ENCODE data around the gene BTBD7. TPM values are rescaled to one million over a fixed set of nuclear protein-coding genes. Genes with fewer than 3 reads are reported as not detected.

Gene BTBD7
- total and polyA plus RNA-seq, 2 experiments from 2014 or later, result 24.4 to 32.8 TPM

DNA sequence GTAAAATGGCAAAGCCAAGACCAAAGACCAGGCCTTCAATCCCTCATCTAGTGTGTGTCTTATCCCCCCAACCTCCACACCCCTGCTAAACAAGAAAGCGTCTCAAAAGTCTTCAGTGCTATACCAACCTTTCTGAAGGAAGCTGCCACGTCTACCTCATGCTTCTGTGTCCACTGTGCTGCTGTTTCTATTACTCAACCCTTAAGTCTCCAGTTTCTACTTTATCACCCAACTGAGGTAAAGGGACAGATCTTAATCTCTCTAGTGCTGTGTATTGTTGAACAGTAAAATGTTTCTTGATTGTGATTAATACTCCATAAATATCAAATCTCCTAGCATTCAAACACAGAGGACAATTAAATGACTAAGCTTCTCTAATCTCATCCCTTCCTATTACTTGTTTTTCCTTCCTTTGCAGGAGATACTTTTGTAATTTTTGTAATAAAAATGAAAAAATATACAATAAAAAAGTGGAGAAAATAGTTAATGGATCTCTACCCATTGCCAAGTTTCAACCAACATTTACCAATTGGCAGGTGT, 23.3 kb downstream of the BTBD7 start:
- H3K27me3 Mint-ChIP-seq (ENCODE audit: insufficient read depth, low read depth, poor library complexity), result peaks cover 3% of the 10 kb centered on the region
- peaks cover 25% of the 10 kb centered on the region for H3K4me1 Mint-ChIP-seq
- H3K9me3 Mint-ChIP-seq, result no peaks in the 10 kb centered on the region

More for the DNA sequence above, 23.3 kb downstream of the BTBD7 start:
- H3K27me3 ChIP-seq (ENCODE audit: insufficient read depth), result no peaks in the 10 kb centered on the region
- H3K27ac ChIP-seq (ENCODE audit: low read depth), result no peak overlapping the region
- no peaks in the 10 kb centered on the region for H3K9me2 ChIP-seq (ENCODE audit: insufficient read depth)
- H2AFZ ChIP-seq, result no peak overlapping the region
- no peaks in the 10 kb centered on the region for H3F3A ChIP-seq (replicated peaks; ENCODE audit: low read depth)
- no peak overlapping the region for H3K4me3 ChIP-seq
- peaks cover 29% of the 10 kb centered on the region for H4K20me1 ChIP-seq (replicated peaks; ENCODE audit: insufficient read depth)
- no peaks in the 10 kb centered on the region for H3K36me3 ChIP-seq (ENCODE audit: insufficient read depth)
- no peak overlapping the region for H3K4me3 Mint-ChIP-seq
- no peak for TF ChIP-seq POLR2AphosphoS5 (IDR thresholded peaks at IDR 0.05; ENCODE audit: low read depth)
- no peak for TF ChIP-seq EZH2 (IDR thresholded peaks at IDR 0.05; ENCODE audit: low read depth, unreplicated experiment)
- TF ChIP-seq JUNB (IDR thresholded peaks at IDR 0.05; ENCODE audit: unreplicated experiment), result no peak
- no peak for TF ChIP-seq STAT1 (IDR thresholded peaks at IDR 0.05; ENCODE audit: unreplicated experiment)
- TF ChIP-seq ZNF114 (CRISPR knock-in tag; IDR thresholded peaks at IDR 0.05), result no peak
- no peak for TF ChIP-seq CREB1 (CRISPR knock-in tag; IDR thresholded peaks at IDR 0.05; ENCODE audit: low read depth)
- no peak for TF ChIP-seq CTCF (conservative IDR thresholded peaks at IDR 0.05; ENCODE audit: low read depth in 2 of 2)
- TF ChIP-seq, protein P1, sequence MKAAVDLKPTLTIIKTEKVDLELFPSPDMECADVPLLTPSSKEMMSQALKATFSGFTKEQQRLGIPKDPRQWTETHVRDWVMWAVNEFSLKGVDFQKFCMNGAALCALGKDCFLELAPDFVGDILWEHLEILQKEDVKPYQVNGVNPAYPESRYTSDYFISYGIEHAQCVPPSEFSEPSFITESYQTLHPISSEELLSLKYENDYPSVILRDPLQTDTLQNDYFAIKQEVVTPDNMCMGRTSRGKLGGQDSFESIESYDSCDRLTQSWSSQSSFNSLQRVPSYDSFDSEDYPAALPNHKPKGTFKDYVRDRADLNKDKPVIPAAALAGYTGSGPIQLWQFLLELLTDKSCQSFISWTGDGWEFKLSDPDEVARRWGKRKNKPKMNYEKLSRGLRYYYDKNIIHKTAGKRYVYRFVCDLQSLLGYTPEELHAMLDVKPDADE (IDR thresholded peaks at IDR 0.05), result no peak
- TF ChIP-seq EZH2phosphoT487 (IDR thresholded peaks at IDR 0.05; ENCODE audit: unreplicated experiment), result no peak
- TF ChIP-seq NANOG (IDR thresholded peaks at IDR 0.05; ENCODE audit: borderline replicate concordance), result no peak
- TF ChIP-seq ZNF331 (CRISPR knock-in tag; IDR thresholded peaks at IDR 0.05; ENCODE audit: low read depth), result no peak
- TF ChIP-seq, protein P2, sequence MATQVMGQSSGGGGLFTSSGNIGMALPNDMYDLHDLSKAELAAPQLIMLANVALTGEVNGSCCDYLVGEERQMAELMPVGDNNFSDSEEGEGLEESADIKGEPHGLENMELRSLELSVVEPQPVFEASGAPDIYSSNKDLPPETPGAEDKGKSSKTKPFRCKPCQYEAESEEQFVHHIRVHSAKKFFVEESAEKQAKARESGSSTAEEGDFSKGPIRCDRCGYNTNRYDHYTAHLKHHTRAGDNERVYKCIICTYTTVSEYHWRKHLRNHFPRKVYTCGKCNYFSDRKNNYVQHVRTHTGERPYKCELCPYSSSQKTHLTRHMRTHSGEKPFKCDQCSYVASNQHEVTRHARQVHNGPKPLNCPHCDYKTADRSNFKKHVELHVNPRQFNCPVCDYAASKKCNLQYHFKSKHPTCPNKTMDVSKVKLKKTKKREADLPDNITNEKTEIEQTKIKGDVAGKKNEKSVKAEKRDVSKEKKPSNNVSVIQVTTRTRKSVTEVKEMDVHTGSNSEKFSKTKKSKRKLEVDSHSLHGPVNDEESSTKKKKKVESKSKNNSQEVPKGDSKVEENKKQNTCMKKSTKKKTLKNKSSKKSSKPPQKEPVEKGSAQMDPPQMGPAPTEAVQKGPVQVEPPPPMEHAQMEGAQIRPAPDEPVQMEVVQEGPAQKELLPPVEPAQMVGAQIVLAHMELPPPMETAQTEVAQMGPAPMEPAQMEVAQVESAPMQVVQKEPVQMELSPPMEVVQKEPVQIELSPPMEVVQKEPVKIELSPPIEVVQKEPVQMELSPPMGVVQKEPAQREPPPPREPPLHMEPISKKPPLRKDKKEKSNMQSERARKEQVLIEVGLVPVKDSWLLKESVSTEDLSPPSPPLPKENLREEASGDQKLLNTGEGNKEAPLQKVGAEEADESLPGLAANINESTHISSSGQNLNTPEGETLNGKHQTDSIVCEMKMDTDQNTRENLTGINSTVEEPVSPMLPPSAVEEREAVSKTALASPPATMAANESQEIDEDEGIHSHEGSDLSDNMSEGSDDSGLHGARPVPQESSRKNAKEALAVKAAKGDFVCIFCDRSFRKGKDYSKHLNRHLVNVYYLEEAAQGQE (IDR thresholded peaks at IDR 0.05; ENCODE audit: unreplicated experiment), result no peak
- TF ChIP-seq, protein P3, sequence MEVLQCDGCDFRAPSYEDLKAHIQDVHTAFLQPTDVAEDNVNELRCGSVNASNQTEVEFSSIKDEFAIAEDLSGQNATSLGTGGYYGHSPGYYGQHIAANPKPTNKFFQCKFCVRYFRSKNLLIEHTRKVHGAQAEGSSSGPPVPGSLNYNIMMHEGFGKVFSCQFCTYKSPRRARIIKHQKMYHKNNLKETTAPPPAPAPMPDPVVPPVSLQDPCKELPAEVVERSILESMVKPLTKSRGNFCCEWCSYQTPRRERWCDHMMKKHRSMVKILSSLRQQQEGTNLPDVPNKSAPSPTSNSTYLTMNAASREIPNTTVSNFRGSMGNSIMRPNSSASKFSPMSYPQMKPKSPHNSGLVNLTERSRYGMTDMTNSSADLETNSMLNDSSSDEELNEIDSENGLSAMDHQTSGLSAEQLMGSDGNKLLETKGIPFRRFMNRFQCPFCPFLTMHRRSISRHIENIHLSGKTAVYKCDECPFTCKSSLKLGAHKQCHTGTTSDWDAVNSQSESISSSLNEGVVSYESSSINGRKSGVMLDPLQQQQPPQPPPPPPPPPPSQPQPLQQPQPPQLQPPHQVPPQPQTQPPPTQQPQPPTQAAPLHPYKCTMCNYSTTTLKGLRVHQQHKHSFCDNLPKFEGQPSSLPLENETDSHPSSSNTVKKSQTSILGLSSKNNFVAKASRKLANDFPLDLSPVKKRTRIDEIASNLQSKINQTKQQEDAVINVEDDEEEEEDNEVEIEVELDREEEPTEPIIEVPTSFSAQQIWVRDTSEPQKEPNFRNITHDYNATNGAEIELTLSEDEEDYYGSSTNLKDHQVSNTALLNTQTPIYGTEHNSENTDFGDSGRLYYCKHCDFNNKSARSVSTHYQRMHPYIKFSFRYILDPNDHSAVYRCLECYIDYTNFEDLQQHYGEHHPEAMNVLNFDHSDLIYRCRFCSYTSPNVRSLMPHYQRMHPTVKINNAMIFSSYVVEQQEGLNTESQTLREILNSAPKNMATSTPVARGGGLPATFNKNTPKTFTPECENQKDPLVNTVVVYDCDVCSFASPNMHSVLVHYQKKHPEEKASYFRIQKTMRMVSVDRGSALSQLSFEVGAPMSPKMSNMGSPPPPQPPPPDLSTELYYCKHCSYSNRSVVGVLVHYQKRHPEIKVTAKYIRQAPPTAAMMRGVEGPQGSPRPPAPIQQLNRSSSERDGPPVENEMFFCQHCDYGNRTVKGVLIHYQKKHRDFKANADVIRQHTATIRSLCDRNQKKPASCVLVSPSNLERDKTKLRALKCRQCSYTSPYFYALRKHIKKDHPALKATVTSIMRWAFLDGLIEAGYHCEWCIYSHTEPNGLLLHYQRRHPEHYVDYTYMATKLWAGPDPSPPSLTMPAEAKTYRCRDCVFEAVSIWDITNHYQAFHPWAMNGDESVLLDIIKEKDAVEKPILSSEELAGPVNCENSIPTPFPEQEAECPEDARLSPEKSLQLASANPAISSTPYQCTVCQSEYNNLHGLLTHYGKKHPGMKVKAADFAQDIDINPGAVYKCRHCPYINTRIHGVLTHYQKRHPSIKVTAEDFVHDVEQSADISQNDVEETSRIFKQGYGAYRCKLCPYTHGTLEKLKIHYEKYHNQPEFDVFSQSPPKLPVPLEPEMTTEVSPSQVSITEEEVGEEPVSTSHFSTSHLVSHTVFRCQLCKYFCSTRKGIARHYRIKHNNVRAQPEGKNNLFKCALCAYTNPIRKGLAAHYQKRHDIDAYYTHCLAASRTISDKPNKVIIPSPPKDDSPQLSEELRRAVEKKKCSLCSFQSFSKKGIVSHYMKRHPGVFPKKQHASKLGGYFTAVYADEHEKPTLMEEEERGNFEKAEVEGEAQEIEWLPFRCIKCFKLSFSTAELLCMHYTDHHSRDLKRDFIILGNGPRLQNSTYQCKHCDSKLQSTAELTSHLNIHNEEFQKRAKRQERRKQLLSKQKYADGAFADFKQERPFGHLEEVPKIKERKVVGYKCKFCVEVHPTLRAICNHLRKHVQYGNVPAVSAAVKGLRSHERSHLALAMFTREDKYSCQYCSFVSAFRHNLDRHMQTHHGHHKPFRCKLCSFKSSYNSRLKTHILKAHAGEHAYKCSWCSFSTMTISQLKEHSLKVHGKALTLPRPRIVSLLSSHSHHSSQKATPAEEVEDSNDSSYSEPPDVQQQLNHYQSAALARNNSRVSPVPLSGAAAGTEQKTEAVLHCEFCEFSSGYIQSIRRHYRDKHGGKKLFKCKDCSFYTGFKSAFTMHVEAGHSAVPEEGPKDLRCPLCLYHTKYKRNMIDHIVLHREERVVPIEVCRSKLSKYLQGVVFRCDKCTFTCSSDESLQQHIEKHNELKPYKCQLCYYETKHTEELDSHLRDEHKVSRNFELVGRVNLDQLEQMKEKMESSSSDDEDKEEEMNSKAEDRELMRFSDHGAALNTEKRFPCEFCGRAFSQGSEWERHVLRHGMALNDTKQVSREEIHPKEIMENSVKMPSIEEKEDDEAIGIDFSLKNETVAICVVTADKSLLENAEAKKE (CRISPR knock-in tag; IDR thresholded peaks at IDR 0.05), result no peak
- peaks cover 15% of the 10 kb centered on the region; the same call in 1 of the 2 replicates for H3K4me1 ChIP-seq (ENCODE audit: insufficient read depth)
- ATAC-seq, result peak; percentile 26; the same call in 2 of the 3 replicates
- H3K4me2 ChIP-seq, result no peak overlapping the region
- H3K36me3 Mint-ChIP-seq (ENCODE audit: low read depth), result no peaks in the 10 kb centered on the region
- H3K27ac Mint-ChIP-seq, result peak overlapping the region; percentile 59; the same call in 1 of the 2 replicates
- DNase-seq (ENCODE audit: low spot score), result no peak
- H3K79me2 ChIP-seq (replicated peaks; ENCODE audit: insufficient read depth), result peaks cover 100% of the 10 kb centered on the region

All from GM23338 (cell line).